Renal cortical epithelial cell (primary cell): ENCODE measurements around the gene SPATA31D4. TPM values are rescaled to one million over a fixed set of nuclear protein-coding genes. Genes with fewer than 3 reads are reported as not detected.

Experiments used
- DNase-seq: peaks from one replicate; pipeline ENCODE4 v3.0.0-alpha.2; 2011; ENCODE audit warnings: low read depth
- total RNA-seq: library from RNA; depleted of rRNA; stranded (reverse); fragments of >200 nt; gene quantifications from 2 replicates; pipeline ENCODE4 v1.2.3, GENCODE V29; 2014

The SPATA31D4 gene
- total RNA-seq, 1 donor from 2014 or later: not detected

DNA sequence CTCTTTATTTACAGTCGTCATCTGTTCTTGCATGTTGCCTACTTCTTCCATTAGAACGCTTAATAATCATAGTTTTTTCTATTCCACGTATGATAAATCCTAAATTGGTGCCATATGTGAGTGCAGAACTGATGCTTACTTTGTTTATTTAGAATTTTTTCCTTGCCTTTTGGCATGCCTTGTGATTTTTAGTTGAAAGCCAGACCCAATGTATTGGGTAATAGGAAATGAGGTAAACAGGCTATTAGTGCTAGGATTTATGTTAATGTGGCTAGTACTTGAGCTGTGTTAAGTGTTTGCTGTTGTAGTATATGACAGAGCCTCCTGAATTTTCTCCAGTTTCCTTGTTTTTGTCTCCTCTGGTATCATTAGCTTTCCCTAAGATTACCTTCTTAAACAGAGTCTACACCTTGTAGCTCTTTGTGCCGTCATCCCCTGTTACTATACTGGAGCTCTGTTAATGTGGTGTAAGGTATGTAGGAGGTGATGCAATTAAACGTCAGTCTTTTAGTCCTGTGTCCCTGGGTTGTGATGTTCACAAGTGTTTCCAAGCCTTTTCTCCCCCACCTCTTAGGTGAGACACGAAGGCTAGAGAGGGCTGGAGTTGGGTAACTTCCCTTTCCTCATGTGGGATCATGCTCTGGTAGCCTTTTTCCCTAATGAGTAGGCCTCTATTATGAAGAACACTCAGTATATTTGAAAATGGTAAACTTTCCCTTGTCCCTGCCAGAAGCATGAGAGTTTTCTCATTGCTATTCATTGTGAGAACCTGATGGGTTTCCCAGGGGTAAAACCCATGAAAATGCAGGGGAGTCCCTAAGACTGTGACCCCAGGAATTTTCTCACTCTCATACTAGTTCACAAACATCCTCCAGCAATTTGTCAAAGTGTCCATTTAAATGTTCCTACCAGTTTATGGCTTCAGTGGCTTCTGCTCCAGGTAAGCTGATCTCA lies 36.3 kb downstream of the SPATA31D4 start:
- peak; percentile 22 for DNase-seq

- no peak for DNase-seq
Observed at GRCh38 chr9:81968026-81968425, 39.8 kb downstream of the SPATA31D4 start.

GRCh38 chr9:81969971-81970370 lies 41.7 kb downstream of the SPATA31D4 start:
- DNase-seq: peak; percentile 22

- DNase-seq: no peak
Observed at GRCh38 chr9:81971727-81972126, 43.5 kb downstream of the SPATA31D4 start.

DNA sequence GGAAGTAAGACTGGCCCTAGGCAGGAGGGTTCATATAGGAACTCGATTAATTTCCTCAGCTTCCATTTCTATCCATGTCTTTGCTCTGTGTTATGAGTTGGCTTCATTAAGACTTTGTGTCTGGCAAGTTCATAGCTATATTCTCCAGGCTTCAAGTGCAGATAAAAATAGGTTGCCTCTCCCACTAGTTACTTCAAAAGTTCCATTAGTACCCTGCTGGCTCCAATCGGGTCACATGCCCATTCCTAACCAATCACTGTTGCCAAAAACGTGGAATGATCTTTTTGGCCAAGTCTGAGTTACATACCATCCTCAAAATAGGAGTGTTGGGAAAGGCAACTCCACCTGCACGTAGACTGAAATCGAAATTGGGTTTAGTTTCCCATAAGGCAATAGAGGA lies 46.5 kb downstream of the SPATA31D4 start:
- DNase-seq: no peak

- no peak for DNase-seq
Observed at GRCh38 chr9:81976351-81976750, 48.1 kb downstream of the SPATA31D4 start.

GRCh38 chr9:81979196-81979595 lies 51.0 kb downstream of the SPATA31D4 start:
- DNase-seq: no peak

GRCh38 chr9:81980568-81980967 lies 52.3 kb downstream of the SPATA31D4 start:
- no peak for DNase-seq

DNA sequence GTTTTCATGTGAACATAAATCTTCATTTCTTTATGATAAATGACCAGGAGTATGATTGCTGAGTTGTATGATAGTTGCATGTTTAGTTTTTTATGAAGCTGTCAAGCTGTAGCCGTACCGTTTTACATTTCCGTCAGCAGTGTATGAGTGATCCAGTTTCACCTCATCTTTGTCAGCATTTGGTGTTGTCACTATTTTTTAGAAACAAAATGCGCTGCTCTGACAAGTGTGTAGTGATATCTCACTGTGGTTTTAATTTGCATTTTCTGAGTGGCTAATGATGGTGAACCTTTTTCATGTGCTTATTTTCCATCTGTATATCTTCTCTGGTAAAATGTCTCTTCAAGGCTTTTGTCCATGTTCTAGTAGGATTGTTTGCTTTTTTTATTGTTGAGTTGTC lies 53.7 kb downstream of the SPATA31D4 start:
- DNase-seq: no peak

Other genes with a start within 250 kb of the SPATA31D4 start
- gene TLE1, start 238.9 kb upstream of the SPATA31D4 start, total RNA-seq: 66.2 and 103 TPM in 2 replicates
- gene SPATA31D3, start 15.1 kb downstream of the SPATA31D4 start, total RNA-seq: not detected in 2 replicates
- gene SPATA31D1, start 60.3 kb downstream of the SPATA31D4 start, total RNA-seq: not detected in 2 replicates